Measurements from ENCODE around the gene SERPINI1.

- TF ChIP-seq, protein P1, sequence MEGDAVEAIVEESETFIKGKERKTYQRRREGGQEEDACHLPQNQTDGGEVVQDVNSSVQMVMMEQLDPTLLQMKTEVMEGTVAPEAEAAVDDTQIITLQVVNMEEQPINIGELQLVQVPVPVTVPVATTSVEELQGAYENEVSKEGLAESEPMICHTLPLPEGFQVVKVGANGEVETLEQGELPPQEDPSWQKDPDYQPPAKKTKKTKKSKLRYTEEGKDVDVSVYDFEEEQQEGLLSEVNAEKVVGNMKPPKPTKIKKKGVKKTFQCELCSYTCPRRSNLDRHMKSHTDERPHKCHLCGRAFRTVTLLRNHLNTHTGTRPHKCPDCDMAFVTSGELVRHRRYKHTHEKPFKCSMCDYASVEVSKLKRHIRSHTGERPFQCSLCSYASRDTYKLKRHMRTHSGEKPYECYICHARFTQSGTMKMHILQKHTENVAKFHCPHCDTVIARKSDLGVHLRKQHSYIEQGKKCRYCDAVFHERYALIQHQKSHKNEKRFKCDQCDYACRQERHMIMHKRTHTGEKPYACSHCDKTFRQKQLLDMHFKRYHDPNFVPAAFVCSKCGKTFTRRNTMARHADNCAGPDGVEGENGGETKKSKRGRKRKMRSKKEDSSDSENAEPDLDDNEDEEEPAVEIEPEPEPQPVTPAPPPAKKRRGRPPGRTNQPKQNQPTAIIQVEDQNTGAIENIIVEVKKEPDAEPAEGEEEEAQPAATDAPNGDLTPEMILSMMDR (IDR thresholded peaks at IDR 0.05 in 8 of 11, conservative IDR thresholded peaks at IDR 0.05 in 3 of 11), result no peak
- no peak for TF ChIP-seq POLR2A (IDR thresholded peaks at IDR 0.05)
Measured at GRCh38 chr3:167813169-167814123, 77.9 kb downstream of the SERPINI1 start.

Data from spleen (tissue), 7 donors.